Measurements from ENCODE around the gene KIF16B. TPM values are rescaled to one million over a fixed set of nuclear protein-coding genes. Genes with fewer than 3 reads are reported as not detected.

Gene KIF16B
- total and polyA plus RNA-seq, 10 of the 15 experiments (the other 5 are each of a cell fraction or from before 2014, with no cell fraction given), result 0.21 to 5.2 (median 3.0) TPM

- TF ChIP-seq, protein P1, sequence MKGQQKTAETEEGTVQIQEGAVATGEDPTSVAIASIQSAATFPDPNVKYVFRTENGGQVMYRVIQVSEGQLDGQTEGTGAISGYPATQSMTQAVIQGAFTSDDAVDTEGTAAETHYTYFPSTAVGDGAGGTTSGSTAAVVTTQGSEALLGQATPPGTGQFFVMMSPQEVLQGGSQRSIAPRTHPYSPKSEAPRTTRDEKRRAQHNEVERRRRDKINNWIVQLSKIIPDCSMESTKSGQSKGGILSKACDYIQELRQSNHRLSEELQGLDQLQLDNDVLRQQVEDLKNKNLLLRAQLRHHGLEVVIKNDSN (IDR thresholded peaks at IDR 0.05; ENCODE audit: borderline replicate concordance, extremely low read length, insufficient read depth, low read depth, low read length), result no peak
Measured at GRCh38 chr20:16488616-16489015, 84.6 kb downstream of the KIF16B start (continued).

- H3K4me3 ChIP-seq, result no peak overlapping the region
- 68% methylated on average over 8 of the region's 8 CpGs for WGBS (ENCODE audit: insufficient coverage, insufficient replicate concordance, low lambda C conversion rate, missing lambda C conversion rate)
- RAD21 ChIA-PET (ENCODE audit: unreplicated experiment), result no interaction called here
- CTCF ChIA-PET, result no interaction called here
- no peaks in the 10 kb centered on the region for H3K27me3 ChIP-seq (replicated peaks in 1 of 2; ENCODE audit: control insufficient read depth in 2 of 2, insufficient read depth in 2 of 2, low read length in 1 of 2)
- POLR2A ChIA-PET, result no interaction called here
- H3K9me3 ChIP-seq (replicated peaks; ENCODE audit: control insufficient read depth, insufficient read depth, low read length), result no peaks in the 10 kb centered on the region
- no peak overlapping the region for H3K9ac ChIP-seq (ENCODE audit: control insufficient read depth, insufficient read depth, low read length)
- H4K20me1 ChIP-seq (ENCODE audit: control insufficient read depth, insufficient read depth), result no peaks in the 10 kb centered on the region
- no TSS peak for BruUV-seq (replicated peaks)
- SMC1A ChIA-PET (ENCODE audit: uncharacterized antibody, unreplicated experiment), result interaction anchor here (1.1 kb wide), 2 partner anchors 12 to 15 kb away, joined by 3 to 4 read pairs; no protein-coding TSS in a partner anchor
- H2AFZ ChIP-seq (ENCODE audit: control insufficient read depth, low read depth, low read length), result no peak overlapping the region
- DNase-seq (ENCODE audit: low read depth, low spot score), result no peak
- in situ Hi-C loops (cut with MboI), result loop anchor here (25.0 kb wide), 1 partner anchor 776 kb away; no protein-coding TSS in a partner anchor
- no peaks in the 10 kb centered on the region for H3K79me2 ChIP-seq (ENCODE audit: control insufficient read depth, insufficient read depth, low read length)
- FAIRE-seq, result no peak
- no peak for ATAC-seq
- no peak overlapping the region for H3K4me2 ChIP-seq (ENCODE audit: control insufficient read depth, insufficient read depth)
- H3K4me1 ChIP-seq (ENCODE audit: control insufficient read depth, insufficient read depth, low read length), result 0 out of 2 replicates have a peak, but pooled peaks cover 6% of the 10 kb centered on the region
- no peaks in the 10 kb centered on the region for H3K36me3 ChIP-seq (ENCODE audit: control insufficient read depth in 2 of 2, insufficient read depth in 2 of 2, low read length in 1 of 2)
- no peak for TF ChIP-seq ZNF592 (IDR thresholded peaks at IDR 0.05)
- no peak for TF ChIP-seq STAT3 (IDR thresholded peaks at IDR 0.05; ENCODE audit: low read depth, low read length)
- no peak for TF ChIP-seq GABPA (IDR thresholded peaks at IDR 0.05; ENCODE audit: low read depth)
- TF ChIP-seq RFX5 (IDR thresholded peaks at IDR 0.05; ENCODE audit: low read depth, low read length), result no peak
- no peak for TF ChIP-seq TBL1XR1 (IDR thresholded peaks at IDR 0.05; ENCODE audit: low read depth, low read length)
- TF ChIP-seq POLR2AphosphoS5 (IDR thresholded peaks at IDR 0.05; ENCODE audit: low read length), result no peak
- no peak for TF ChIP-seq SRF (IDR thresholded peaks at IDR 0.05; ENCODE audit: low read depth in 2 of 2, low read length in 2 of 2)
- no peak for TF ChIP-seq IKZF1 (conservative IDR thresholded peaks at IDR 0.05)
- TF ChIP-seq SMC3 (IDR thresholded peaks at IDR 0.05; ENCODE audit: borderline replicate concordance, low read length), result no peak
- TF ChIP-seq HCFC1 (IDR thresholded peaks at IDR 0.05; ENCODE audit: low read length), result no peak
- no peak for TF ChIP-seq SPI1 (IDR thresholded peaks at IDR 0.05; ENCODE audit: borderline replicate concordance, insufficient read depth, low read depth, low read length)
- no peak for TF ChIP-seq MTA2 (IDR thresholded peaks at IDR 0.05; ENCODE audit: low read depth)
- no peak for TF ChIP-seq KDM1A (IDR thresholded peaks at IDR 0.05; ENCODE audit: borderline replicate concordance)
- TF ChIP-seq, protein P1 (IDR thresholded peaks at IDR 0.05; ENCODE audit: borderline replicate concordance, extremely low read length, insufficient read depth, low read depth, low read length), result no peak
- H3K27ac ChIP-seq (ENCODE audit: control insufficient read depth, insufficient read depth), result no peak overlapping the region
- intact Hi-C loops (cut with micrococcal nuclease; ENCODE audit: unreplicated experiment), result no loop called here
Measured at GRCh38 chr20:16488086-16488485, 85.2 kb downstream of the KIF16B start.

All from GM12878 (cell line).